ENCODE results near the gene AKAP8.

The AKAP8 gene

GRCh38 chr19:15321739-15322138, 57.8 kb downstream of the AKAP8 start:
- TF ChIP-seq, protein P1, sequence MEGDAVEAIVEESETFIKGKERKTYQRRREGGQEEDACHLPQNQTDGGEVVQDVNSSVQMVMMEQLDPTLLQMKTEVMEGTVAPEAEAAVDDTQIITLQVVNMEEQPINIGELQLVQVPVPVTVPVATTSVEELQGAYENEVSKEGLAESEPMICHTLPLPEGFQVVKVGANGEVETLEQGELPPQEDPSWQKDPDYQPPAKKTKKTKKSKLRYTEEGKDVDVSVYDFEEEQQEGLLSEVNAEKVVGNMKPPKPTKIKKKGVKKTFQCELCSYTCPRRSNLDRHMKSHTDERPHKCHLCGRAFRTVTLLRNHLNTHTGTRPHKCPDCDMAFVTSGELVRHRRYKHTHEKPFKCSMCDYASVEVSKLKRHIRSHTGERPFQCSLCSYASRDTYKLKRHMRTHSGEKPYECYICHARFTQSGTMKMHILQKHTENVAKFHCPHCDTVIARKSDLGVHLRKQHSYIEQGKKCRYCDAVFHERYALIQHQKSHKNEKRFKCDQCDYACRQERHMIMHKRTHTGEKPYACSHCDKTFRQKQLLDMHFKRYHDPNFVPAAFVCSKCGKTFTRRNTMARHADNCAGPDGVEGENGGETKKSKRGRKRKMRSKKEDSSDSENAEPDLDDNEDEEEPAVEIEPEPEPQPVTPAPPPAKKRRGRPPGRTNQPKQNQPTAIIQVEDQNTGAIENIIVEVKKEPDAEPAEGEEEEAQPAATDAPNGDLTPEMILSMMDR (conservative IDR thresholded peaks at IDR 0.05; ENCODE audit: low read depth, low read length), result no peak
- DNase-seq (ENCODE audit: low read depth), result no peak
- no peak overlapping the region for H3K4me3 ChIP-seq (ENCODE audit: low read depth, low read length)

- TF ChIP-seq, protein P1 (conservative IDR thresholded peaks at IDR 0.05; ENCODE audit: low read depth, low read length), result no peak
- peak; percentile 73 for DNase-seq (ENCODE audit: low read depth)
- H3K4me3 ChIP-seq (ENCODE audit: low read depth, low read length), result no peak overlapping the region
Measured at GRCh38 chr19:15320116-15320515, 59.5 kb downstream of the AKAP8 start.

GRCh38 chr19:15318241-15318691, 61.3 kb downstream of the AKAP8 start:
- TF ChIP-seq, protein P1 (conservative IDR thresholded peaks at IDR 0.05; ENCODE audit: low read depth, low read length), result no peak
- no peak overlapping the region for H3K4me3 ChIP-seq (ENCODE audit: low read depth, low read length)
- no peak for DNase-seq (ENCODE audit: low read depth)

- TF ChIP-seq, protein P1 (conservative IDR thresholded peaks at IDR 0.05; ENCODE audit: low read depth, low read length), result no peak
- no peak overlapping the region for H3K4me3 ChIP-seq (ENCODE audit: low read depth, low read length)
- DNase-seq (ENCODE audit: low read depth), result peak; percentile 87
Measured at GRCh38 chr19:15317392-15318071, 62.1 kb downstream of the AKAP8 start.

DNA sequence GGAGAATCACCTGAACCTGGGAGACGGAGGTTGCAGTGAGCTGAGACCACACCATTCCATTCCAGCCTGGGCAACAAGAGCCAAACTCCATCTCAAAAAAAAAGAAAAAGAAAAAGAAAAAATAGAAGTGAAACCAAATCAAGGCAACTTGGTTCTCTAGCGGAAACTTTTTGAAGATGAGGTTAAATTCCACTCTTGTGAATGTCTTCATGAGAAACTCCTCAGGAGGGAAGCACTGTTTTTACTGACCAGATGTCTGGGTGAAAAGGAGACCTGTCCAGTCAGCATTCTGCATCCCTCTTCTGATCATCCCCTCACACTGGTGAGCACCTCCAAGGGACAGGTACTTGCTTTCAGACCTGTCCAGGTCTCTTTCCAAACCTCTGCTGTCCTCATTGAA, 63.1 kb downstream of the AKAP8 start:
- no peak overlapping the region for H3K4me3 ChIP-seq (ENCODE audit: low read depth, low read length)
- TF ChIP-seq, protein P1 (conservative IDR thresholded peaks at IDR 0.05; ENCODE audit: low read depth, low read length), result no peak
- peak; percentile 89 for DNase-seq (ENCODE audit: low read depth)

DNA sequence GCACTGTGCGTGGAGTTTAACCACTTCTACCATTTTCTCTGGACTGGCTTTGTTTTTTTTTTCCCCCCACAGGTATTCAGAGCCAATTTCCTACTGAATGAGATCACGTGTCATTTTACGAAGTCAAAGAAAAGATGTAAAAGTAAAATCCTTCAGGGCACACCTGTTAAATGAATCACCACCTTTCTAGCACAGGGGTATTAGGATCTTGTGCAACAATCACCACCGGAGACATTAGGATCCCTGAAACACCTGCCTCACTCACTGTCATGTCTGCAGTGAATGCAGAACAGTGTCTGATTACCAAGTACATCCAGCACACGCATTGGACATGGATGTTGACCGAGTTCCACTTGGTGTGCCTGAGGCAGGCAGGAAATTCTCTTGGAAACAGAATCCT, 64.5 kb downstream of the AKAP8 start:
- no peak overlapping the region for H3K4me3 ChIP-seq (ENCODE audit: low read depth, low read length)
- TF ChIP-seq, protein P1 (conservative IDR thresholded peaks at IDR 0.05; ENCODE audit: low read depth, low read length), result no peak

DNA sequence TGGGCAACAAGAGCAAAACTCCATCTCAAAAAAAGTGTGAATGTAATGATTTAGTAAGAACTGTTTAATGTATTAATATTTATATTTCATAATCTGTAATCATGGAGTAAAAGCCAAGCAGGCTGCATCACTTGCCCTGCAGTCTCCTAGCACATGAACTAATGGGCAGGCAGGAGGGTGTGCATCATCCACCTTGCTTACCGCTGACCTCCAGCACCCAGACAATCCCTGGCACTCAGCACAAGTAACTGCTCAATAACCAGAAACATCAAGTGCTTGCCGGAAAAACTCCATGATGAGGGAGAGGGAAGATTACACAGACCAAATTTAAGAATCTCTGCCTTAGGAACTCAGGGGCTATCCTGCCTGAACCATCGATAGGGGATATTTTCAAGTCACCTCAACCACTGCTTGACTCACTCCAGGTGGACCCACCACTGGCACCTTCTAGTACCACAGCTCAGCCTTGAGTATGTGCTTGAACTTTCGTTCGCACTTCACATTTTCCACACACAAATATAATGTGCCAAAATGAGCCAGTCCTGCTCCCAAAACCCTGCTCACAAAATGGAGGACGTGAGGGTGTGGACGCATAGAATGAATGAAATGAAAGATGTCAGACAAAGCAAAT, 65.8 kb downstream of the AKAP8 start:
- H3K4me3 ChIP-seq (ENCODE audit: low read depth, low read length), result no peak overlapping the region
- TF ChIP-seq, protein P1 (conservative IDR thresholded peaks at IDR 0.05; ENCODE audit: low read depth, low read length), result no peak
- no peak for DNase-seq (ENCODE audit: low read depth)

More for the DNA sequence above, 64.5 kb downstream of the AKAP8 start:
- no peak for DNase-seq (ENCODE audit: low read depth)

Measured in choroid plexus epithelial cell (primary cell).